Measurements from ENCODE around the gene TIMP2.

The TIMP2 gene

DNA sequence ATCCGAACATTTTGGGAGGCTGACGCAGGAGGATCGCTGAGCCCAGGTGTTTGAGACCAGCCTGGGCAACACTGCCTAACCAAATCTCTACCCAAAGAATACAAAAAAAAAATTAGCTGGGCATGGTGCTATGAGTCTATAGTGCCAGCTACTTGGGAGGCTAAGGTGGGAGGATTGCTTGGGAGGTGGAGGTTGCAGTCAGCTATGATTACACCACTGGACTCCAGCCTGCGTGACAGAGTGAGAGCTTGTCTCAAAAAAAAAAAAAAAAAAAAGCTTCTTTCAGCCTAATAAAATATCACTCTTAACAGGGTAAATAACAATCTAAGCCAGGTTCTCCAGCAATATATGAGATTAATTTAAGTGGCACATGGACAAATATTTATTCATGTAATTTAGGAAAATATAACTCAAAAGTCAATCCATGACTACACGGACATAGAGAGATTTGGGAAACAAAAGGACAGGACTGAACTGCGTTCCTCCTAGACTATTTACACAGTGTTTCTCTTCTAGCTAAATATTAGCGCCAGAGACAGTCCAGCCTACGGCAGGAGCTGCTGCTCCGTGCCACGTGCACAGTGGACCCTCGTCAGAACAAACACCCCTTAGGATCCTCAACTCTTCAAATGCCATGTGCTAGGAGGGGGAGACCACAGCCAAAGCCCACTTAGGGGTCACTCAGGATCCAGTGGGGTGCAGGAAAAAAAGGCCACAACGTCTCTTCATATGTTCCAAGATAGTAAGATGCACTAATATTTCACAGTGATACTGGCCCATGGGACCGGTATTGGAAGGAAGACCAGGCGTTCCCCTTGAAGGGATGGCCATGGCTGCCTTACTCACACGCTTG, 93.3 kb downstream of the TIMP2 start:
- TF ChIP-seq SUZ12 (IDR thresholded peaks at IDR 0.05; ENCODE audit: extremely low read depth, insufficient read depth, insufficient read length) (no peak), ZNF274 (IDR thresholded peaks at IDR 0.05; ENCODE audit: low read depth, low read length) (no peak), YY1 (IDR thresholded peaks at IDR 0.05; ENCODE audit: insufficient read depth, insufficient read length) (no peak)
- H3K9me3 ChIP-seq (ENCODE audit: insufficient read depth, low read length) = no peaks in the 10 kb centered on the region
- H3K4me3 ChIP-seq (ENCODE audit: insufficient read length, low read depth) = no peak overlapping the region
- no peaks in the 10 kb centered on the region for H3K27me3 ChIP-seq (ENCODE audit: insufficient read depth, insufficient read length)
- no peak overlapping the region for H3K9ac ChIP-seq (ENCODE audit: insufficient read length, low read depth)
- no peaks in the 10 kb centered on the region for H3K4me1 ChIP-seq (ENCODE audit: insufficient read depth, insufficient read length)
- H3K36me3 ChIP-seq (ENCODE audit: insufficient read depth, insufficient read length, low read length) = peaks cover 96% of the 10 kb centered on the region
- DNase-seq (ENCODE audit: low read depth, low spot score) = no peak

DNA sequence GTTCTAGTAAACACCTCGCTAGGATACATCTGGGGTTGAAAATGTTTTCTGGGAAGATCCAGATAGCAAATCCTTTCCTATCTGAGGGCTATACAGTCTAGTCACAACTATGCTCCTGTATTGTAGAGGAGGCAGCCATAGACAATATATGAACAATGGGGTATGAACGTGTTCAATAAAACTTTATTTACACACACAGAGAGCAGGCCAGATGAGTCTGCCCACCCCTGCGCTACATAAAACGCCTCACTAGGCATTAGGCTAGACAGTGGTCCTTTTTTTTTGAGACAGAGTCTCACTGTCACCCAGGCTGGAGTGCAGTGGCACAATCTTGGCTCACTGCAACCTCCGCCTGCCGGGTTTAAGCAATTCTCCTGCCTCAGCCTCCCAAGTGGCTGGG, 95.7 kb downstream of the TIMP2 start:
- no peak for TF ChIP-seq ZNF274 (IDR thresholded peaks at IDR 0.05; ENCODE audit: low read depth, low read length)
- TF ChIP-seq YY1 (IDR thresholded peaks at IDR 0.05; ENCODE audit: insufficient read depth, insufficient read length) = no peak
- TF ChIP-seq SUZ12 (IDR thresholded peaks at IDR 0.05; ENCODE audit: extremely low read depth, insufficient read depth, insufficient read length) = no peak
- no peak overlapping the region for H3K9ac ChIP-seq (ENCODE audit: insufficient read length, low read depth)
- H3K27me3 ChIP-seq (ENCODE audit: insufficient read depth, insufficient read length) = no peaks in the 10 kb centered on the region
- H3K4me3 ChIP-seq (ENCODE audit: insufficient read length, low read depth) = no peak overlapping the region
- no peak for DNase-seq (ENCODE audit: low read depth, low spot score)
- H3K36me3 ChIP-seq (ENCODE audit: insufficient read depth, insufficient read length, low read length) = peaks cover 96% of the 10 kb centered on the region
- no peaks in the 10 kb centered on the region for H3K4me1 ChIP-seq (ENCODE audit: insufficient read depth, insufficient read length)
- H3K9me3 ChIP-seq (ENCODE audit: insufficient read depth, low read length) = no peaks in the 10 kb centered on the region

DNA sequence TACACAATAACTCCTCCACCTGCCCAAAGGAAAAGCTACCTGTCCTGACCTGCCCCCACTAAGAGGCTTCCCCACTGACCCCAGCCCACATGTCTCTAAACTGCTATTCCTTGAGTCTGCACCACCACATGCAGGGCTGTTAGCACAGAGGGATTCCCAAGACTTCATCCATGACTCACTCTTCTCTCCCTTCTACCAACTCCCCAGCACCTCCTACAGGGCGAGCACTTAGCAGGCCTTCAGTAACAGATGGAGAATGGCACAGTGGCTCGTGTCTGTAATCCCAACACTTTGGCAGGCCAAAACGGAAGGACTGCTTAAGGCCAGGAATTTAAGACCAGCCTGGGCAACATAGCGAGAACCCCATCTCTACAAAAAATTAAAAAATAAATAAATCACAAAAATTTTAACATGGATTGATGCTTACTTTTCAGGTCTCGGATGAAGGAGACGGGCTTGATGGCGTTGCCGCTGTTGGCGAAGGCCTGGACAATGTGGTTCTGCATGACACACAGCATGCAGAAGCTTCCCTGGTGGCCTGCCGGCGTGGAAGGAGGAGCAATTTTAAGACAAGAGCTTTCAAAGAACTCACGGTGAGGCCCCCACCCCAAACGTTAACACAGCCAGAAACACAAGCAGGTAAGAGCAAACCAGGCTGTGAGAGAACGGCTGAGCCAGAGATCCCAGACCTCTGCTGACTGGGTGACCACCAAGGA, 96.6 kb downstream of the TIMP2 start:
- Histone ChIP-seq H3K9me3 (ENCODE audit: insufficient read depth, low read length) (no peaks in the 10 kb centered on the region), H3K27me3 (ENCODE audit: insufficient read depth, insufficient read length) (no peaks in the 10 kb centered on the region), H3K36me3 (ENCODE audit: insufficient read depth, insufficient read length, low read length) (peaks cover 96% of the 10 kb centered on the region), H3K4me1 (ENCODE audit: insufficient read depth, insufficient read length) (no peaks in the 10 kb centered on the region), H3K9ac (ENCODE audit: insufficient read length, low read depth) (no peak overlapping the region), H3K4me3 (ENCODE audit: insufficient read length, low read depth) (no peak overlapping the region)
- TF ChIP-seq YY1 (IDR thresholded peaks at IDR 0.05; ENCODE audit: insufficient read depth, insufficient read length) = no peak
- TF ChIP-seq ZNF274 (IDR thresholded peaks at IDR 0.05; ENCODE audit: low read depth, low read length) = no peak
- no peak for TF ChIP-seq SUZ12 (IDR thresholded peaks at IDR 0.05; ENCODE audit: extremely low read depth, insufficient read depth, insufficient read length)
- DNase-seq (ENCODE audit: low read depth, low spot score) = no peak

DNA sequence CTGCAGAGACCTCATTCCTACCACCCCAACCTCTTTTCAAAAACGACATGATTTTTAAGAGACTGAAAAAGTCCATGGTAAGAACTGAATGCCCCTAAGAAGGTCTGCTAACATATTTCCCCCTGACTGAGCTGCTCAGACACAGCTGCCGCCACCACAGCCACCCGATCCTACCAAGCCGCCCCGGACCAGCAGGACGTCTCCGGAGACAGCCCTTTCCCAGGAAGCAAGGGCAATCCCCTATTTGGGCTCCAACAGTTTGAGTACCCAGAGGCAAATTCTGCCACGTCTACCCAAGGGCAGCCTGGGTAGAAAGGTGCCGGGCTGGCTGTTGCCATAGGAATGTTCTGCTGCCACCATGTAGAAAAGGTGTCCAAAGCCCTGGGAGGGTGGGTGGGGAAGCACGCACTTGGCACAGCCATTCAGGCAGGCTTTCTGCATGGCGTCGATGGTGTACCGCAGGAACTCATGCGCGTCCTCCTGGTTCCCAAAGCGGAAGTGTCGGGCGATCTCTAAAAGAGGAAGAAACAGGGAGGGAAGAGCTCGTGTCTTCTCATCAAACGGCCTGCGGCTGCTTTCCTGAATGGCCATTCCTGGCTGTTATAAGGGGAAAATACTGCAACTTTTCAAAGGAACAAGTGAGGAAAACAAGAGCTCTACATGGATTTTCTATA, 98.2 kb downstream of the TIMP2 start:
- Histone ChIP-seq H3K9ac (ENCODE audit: insufficient read length, low read depth) (no peak overlapping the region), H3K9me3 (ENCODE audit: insufficient read depth, low read length) (no peaks in the 10 kb centered on the region), H3K36me3 (ENCODE audit: insufficient read depth, insufficient read length, low read length) (peaks cover 94% of the 10 kb centered on the region), H3K4me1 (ENCODE audit: insufficient read depth, insufficient read length) (peaks cover 5% of the 10 kb centered on the region), H3K27me3 (ENCODE audit: insufficient read depth, insufficient read length) (no peaks in the 10 kb centered on the region), H3K4me3 (ENCODE audit: insufficient read length, low read depth) (no peak overlapping the region)
- TF ChIP-seq YY1 (IDR thresholded peaks at IDR 0.05; ENCODE audit: insufficient read depth, insufficient read length) (no peak), SUZ12 (IDR thresholded peaks at IDR 0.05; ENCODE audit: extremely low read depth, insufficient read depth, insufficient read length) (no peak), ZNF274 (IDR thresholded peaks at IDR 0.05; ENCODE audit: low read depth, low read length) (no peak)
- no peak for DNase-seq (ENCODE audit: low read depth, low spot score)

DNA sequence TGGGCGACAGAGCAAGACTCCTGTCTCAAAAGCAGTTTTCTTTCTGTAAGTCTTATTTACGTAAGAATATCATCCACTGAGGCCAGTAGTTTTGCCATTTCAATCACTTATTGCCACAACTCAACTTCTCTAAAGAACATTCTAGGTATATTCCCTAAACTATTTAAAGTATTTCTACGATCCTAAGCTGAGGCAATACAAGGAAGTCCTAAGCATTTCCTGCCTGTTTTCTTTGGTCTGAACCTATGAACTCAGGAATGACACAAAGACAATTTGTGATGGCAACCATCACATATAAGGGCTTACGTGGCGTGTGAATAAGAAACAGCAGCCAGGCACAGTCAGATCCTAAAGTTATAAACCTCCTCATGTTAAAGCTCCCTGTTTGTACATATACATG, 98.8 kb downstream of the TIMP2 start:
- H3K36me3 ChIP-seq (ENCODE audit: insufficient read depth, insufficient read length, low read length) = peaks cover 94% of the 10 kb centered on the region

DNA sequence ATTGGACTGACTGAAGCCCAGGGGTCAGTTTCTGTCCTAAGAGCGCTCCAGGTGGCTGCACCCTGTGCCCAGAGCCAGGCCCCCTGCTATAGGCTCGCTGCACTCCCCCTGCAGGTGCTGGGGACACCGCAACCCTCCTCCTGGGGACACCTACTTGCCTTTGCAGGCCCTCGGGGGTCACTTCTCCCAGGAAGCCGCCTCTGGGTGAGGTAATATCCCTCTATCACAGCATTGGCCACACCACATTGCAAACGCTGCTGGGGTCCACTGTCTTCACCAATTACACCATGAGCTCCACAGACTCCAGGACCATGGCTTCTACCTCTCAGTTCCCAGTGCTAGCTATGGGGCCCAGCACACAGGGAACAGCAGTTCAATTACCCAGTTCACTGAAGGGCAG, 99.5 kb downstream of the TIMP2 start:
- Histone ChIP-seq H3K4me1 (ENCODE audit: insufficient read depth, insufficient read length) (peaks cover 5% of the 10 kb centered on the region), H3K9ac (ENCODE audit: insufficient read length, low read depth) (no peak overlapping the region)

More for the DNA sequence above, 98.8 kb downstream of the TIMP2 start:
- no peak for DNase-seq (ENCODE audit: low read depth, low spot score)
- H3K4me1 ChIP-seq (ENCODE audit: insufficient read depth, insufficient read length) = peaks cover 5% of the 10 kb centered on the region
- TF ChIP-seq SUZ12 (IDR thresholded peaks at IDR 0.05; ENCODE audit: extremely low read depth, insufficient read depth, insufficient read length) (no peak), YY1 (IDR thresholded peaks at IDR 0.05; ENCODE audit: insufficient read depth, insufficient read length) (no peak)
- H3K9me3 ChIP-seq (ENCODE audit: insufficient read depth, low read length) = no peaks in the 10 kb centered on the region
- no peak overlapping the region for H3K9ac ChIP-seq (ENCODE audit: insufficient read length, low read depth)
- no peaks in the 10 kb centered on the region for H3K27me3 ChIP-seq (ENCODE audit: insufficient read depth, insufficient read length)
- H3K4me3 ChIP-seq (ENCODE audit: insufficient read length, low read depth) = no peak overlapping the region

DNA sequence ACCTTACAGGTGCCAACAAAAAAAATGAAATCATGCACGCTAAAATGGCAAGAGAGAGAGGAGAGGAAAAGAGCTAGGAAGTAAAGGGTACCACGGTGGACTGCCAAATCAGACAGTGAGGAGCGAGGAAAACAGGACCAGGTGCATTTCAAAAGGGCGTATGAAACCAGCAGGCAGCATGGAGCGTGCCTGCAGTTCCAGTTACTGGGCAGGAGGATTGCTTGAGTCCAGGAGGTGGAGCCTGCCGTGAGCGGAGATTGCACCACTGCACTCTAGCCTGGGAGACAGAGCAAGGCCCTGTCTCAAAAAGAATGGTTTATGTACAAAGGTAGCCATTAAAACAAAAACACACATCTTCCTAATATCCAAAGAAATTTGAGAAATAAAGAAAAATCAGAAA, 100.9 kb downstream of the TIMP2 start:
- no peak overlapping the region for H3K9ac ChIP-seq (ENCODE audit: insufficient read length, low read depth)
- H3K27me3 ChIP-seq (ENCODE audit: insufficient read depth, insufficient read length) = no peaks in the 10 kb centered on the region
- no peaks in the 10 kb centered on the region for H3K9me3 ChIP-seq (ENCODE audit: insufficient read depth, low read length)
- no peak for TF ChIP-seq ZNF274 (IDR thresholded peaks at IDR 0.05; ENCODE audit: low read depth, low read length)
- no peak for TF ChIP-seq YY1 (IDR thresholded peaks at IDR 0.05; ENCODE audit: insufficient read depth, insufficient read length)
- no peak for TF ChIP-seq SUZ12 (IDR thresholded peaks at IDR 0.05; ENCODE audit: extremely low read depth, insufficient read depth, insufficient read length)
- no peak overlapping the region for H3K4me3 ChIP-seq (ENCODE audit: insufficient read length, low read depth)
- H3K4me1 ChIP-seq (ENCODE audit: insufficient read depth, insufficient read length) = peaks cover 5% of the 10 kb centered on the region
- DNase-seq (ENCODE audit: low read depth, low spot score) = no peak
- H3K36me3 ChIP-seq (ENCODE audit: insufficient read depth, insufficient read length, low read length) = peaks cover 96% of the 10 kb centered on the region

More for the DNA sequence above, 99.5 kb downstream of the TIMP2 start:
- no peak for TF ChIP-seq YY1 (IDR thresholded peaks at IDR 0.05; ENCODE audit: insufficient read depth, insufficient read length)
- no peak for TF ChIP-seq SUZ12 (IDR thresholded peaks at IDR 0.05; ENCODE audit: extremely low read depth, insufficient read depth, insufficient read length)
- no peak for TF ChIP-seq ZNF274 (IDR thresholded peaks at IDR 0.05; ENCODE audit: low read depth, low read length)
- H3K36me3 ChIP-seq (ENCODE audit: insufficient read depth, insufficient read length, low read length) = peaks cover 95% of the 10 kb centered on the region
- no peak overlapping the region for H3K4me3 ChIP-seq (ENCODE audit: insufficient read length, low read depth)
- no peaks in the 10 kb centered on the region for H3K9me3 ChIP-seq (ENCODE audit: insufficient read depth, low read length)
- H3K27me3 ChIP-seq (ENCODE audit: insufficient read depth, insufficient read length) = no peaks in the 10 kb centered on the region
- no peak for DNase-seq (ENCODE audit: low read depth, low spot score)

Data from NT2/D1 (cell line).